GM18520 (cell line): Measurements from ENCODE around the gene AP1S2.
"Not testable (repeated sequence)": the region's sequence is repeated elsewhere in the genome, so short reads cannot be mapped to it uniquely, and the experiment has no call there.

Experiments used
- ATAC-seq: cut with Tn5 transposase; IDR thresholded peaks from one replicate; pipeline ENCODE4 v1.9.1; 2021; ENCODE audit not compliant: unreplicated experiment

Gene AP1S2

GRCh38 chrX:15855568-15856221, 1.1 kb upstream of the AP1S2 start:
- no peak for ATAC-seq

GRCh38 chrX:15854080-15854655, 445 bp downstream of the AP1S2 start:
- ATAC-seq = peak; percentile 21

- no peak for ATAC-seq
Measured at GRCh38 chrX:15853586-15854079, 980 bp downstream of the AP1S2 start.

GRCh38 chrX:15849555-15849954, 5.1 kb downstream of the AP1S2 start:
- no peak for ATAC-seq

- no peak for ATAC-seq
Measured at GRCh38 chrX:15848576-15848975, 6.0 kb downstream of the AP1S2 start.

- ATAC-seq = no peak
Measured at GRCh38 chrX:15843960-15844359, 10.7 kb downstream of the AP1S2 start.

- no peak for ATAC-seq
Measured at GRCh38 chrX:15841853-15842516, 12.6 kb downstream of the AP1S2 start.

- ATAC-seq = no peak
Measured at GRCh38 chrX:15838017-15838416, 16.6 kb downstream of the AP1S2 start.

GRCh38 chrX:15834827-15835595, 19.6 kb downstream of the AP1S2 start:
- ATAC-seq = no peak

- ATAC-seq = no peak
Measured at GRCh38 chrX:15834053-15834452, 20.6 kb downstream of the AP1S2 start.

- not testable (repeated sequence) for ATAC-seq
Measured at GRCh38 chrX:15831347-15831746, 23.3 kb downstream of the AP1S2 start.

GRCh38 chrX:15829217-15829616, 25.4 kb downstream of the AP1S2 start:
- ATAC-seq = no peak

- ATAC-seq = no peak
Measured at GRCh38 chrX:15825936-15826335, 28.7 kb downstream of the AP1S2 start.

- ATAC-seq = no peak
Measured at GRCh38 chrX:15822922-15823321, 31.7 kb downstream of the AP1S2 start.

- ATAC-seq = no peak
Measured at GRCh38 chrX:15820106-15821073, 34.2 kb downstream of the AP1S2 start.

- ATAC-seq = no peak
Measured at GRCh38 chrX:15816886-15817285, 37.7 kb downstream of the AP1S2 start.

GRCh38 chrX:15816438-15816809, 38.2 kb downstream of the AP1S2 start:
- ATAC-seq = no peak

GRCh38 chrX:15815779-15816437, 38.7 kb downstream of the AP1S2 start:
- no peak for ATAC-seq

GRCh38 chrX:15814771-15815365, 39.7 kb downstream of the AP1S2 start:
- no peak for ATAC-seq
